SIG-M5 treated with dmso at 0.1 percent for 504 hours (cell line): ENCODE results near the gene ADARB2.
"Not testable (repeated sequence)": the region's sequence is repeated elsewhere in the genome, so short reads cannot be mapped to it uniquely, and the experiment has no call there.

Experiments used
- DNase-seq: peaks from one replicate; lab custom pipeline; 2025; ENCODE audit not compliant: unreplicated experiment; lab: John Stamatoyannopoulos, UW

The ADARB2 gene

GRCh38 chr10:1362589-1363445 is 374.5 kb downstream of the ADARB2 start:
- no peak for DNase-seq

- no peak for DNase-seq
Observed at GRCh38 chr10:1361411-1362105, 375.8 kb downstream of the ADARB2 start.

- DNase-seq = no peak
Observed at GRCh38 chr10:1360558-1361164, 376.7 kb downstream of the ADARB2 start.

GRCh38 chr10:1360011-1360557 is 377.2 kb downstream of the ADARB2 start:
- no peak for DNase-seq

GRCh38 chr10:1359626-1359955 is 377.7 kb downstream of the ADARB2 start:
- no peak for DNase-seq

GRCh38 chr10:1358860-1359625 is 378.3 kb downstream of the ADARB2 start:
- DNase-seq = peak; percentile 56

GRCh38 chr10:1358147-1358546 is 379.2 kb downstream of the ADARB2 start:
- DNase-seq = no peak

- no peak for DNase-seq
Observed at GRCh38 chr10:1356349-1356748, 381.0 kb downstream of the ADARB2 start.

- no peak for DNase-seq
Observed at GRCh38 chr10:1354809-1355710, 382.3 kb downstream of the ADARB2 start.

- not testable (repeated sequence) for DNase-seq
Observed at GRCh38 chr10:1352296-1352695, 385.0 kb downstream of the ADARB2 start.

GRCh38 chr10:1348773-1349050 is 388.6 kb downstream of the ADARB2 start:
- no peak for DNase-seq

- no peak for DNase-seq
Observed at GRCh38 chr10:1347962-1348772, 389.2 kb downstream of the ADARB2 start.

- DNase-seq = no peak
Observed at GRCh38 chr10:1347525-1347924, 389.8 kb downstream of the ADARB2 start.

GRCh38 chr10:1346201-1346600 is 391.1 kb downstream of the ADARB2 start:
- DNase-seq = no peak

GRCh38 chr10:1345368-1345767 is 392.0 kb downstream of the ADARB2 start:
- no peak for DNase-seq

- DNase-seq = no peak
Observed at GRCh38 chr10:1344846-1345245, 392.5 kb downstream of the ADARB2 start.

- DNase-seq = no peak
Observed at GRCh38 chr10:1344408-1344807, 392.9 kb downstream of the ADARB2 start.

- no peak for DNase-seq
Observed at GRCh38 chr10:1343176-1343575, 394.1 kb downstream of the ADARB2 start.

GRCh38 chr10:1341052-1341451 is 396.3 kb downstream of the ADARB2 start:
- DNase-seq = not testable (repeated sequence)
